Endothelial cell of umbilical vein (primary cell): ENCODE measurements around the gene BLOC1S1. TPM values are rescaled to one million over a fixed set of nuclear protein-coding genes. Genes with fewer than 3 reads are reported as not detected.

Experiments
- BruUV-seq: library from RNA; stranded (reverse); fragments of 400-500 nt; replicated peaks from 2 replicates; lab custom pipeline; 2021; lab: Mats Ljungman, UMichigan
- CTCF ChIA-PET: fragments of 300-600, 350-600 bp; sonication (Branson Sonifier 250); formaldehyde crosslinking; loops from one replicate; lab custom pipeline; 2021; ENCODE audit warnings: antibody characterized with exemption, inconsistent platforms; lab: Charles Lee
- POLR2A ChIA-PET: fragments of 300-600, 350-600 bp; sonication (Branson Sonifier 250); formaldehyde crosslinking; loops from one replicate; lab custom pipeline; 2021; ENCODE audit warnings: antibody characterized with exemption, inconsistent platforms; lab: Charles Lee
- DNase-seq: peaks from one replicate; pipeline ENCODE4 v3.0.0-alpha.2; 2011; ENCODE audit warnings: low read depth, low spot score
- FAIRE-seq: peaks from 2 replicates; lab custom pipeline; 2011; peaks lifted over from hg19 to GRCh38; lab: Jason Lieb, UNC
- H2AFZ ChIP-seq: 2 replicates; pipeline ENCODE4 v1.6.0; 2012; ENCODE audit warnings: low read depth, low read length, control low read depth, inconsistent platforms
- H3K27ac ChIP-seq: 2 replicates; pipeline ENCODE4 v1.5.1; 2011; ENCODE audit warnings: low read depth, mild to moderate bottlenecking, control low read depth, low read length, moderate library complexity; ENCODE audit not compliant: insufficient read depth
- H3K27me3 ChIP-seq, 2 experiments: 2 replicates each; pipeline versions ENCODE4 v1.6.0 to v1.6.1; 2011; ENCODE audit warnings: low read length in 2 of 2, mixed read lengths in 1 of 2; ENCODE audit not compliant: control insufficient read depth in 2 of 2, insufficient read depth in 2 of 2
- H3K36me3 ChIP-seq, 2 experiments: 2 replicates in 1 of 2; 3 replicates in 1 of 2; pipeline ENCODE4 v1.5.1; 2011; ENCODE audit warnings: low read length in 2 of 2, mild to moderate bottlenecking in 1 of 2, moderate library complexity in 1 of 2; ENCODE audit not compliant: control insufficient read depth in 2 of 2, insufficient read depth in 2 of 2; ENCODE audit errors: extremely low read depth in 1 of 2
- H3K4me1 ChIP-seq: 3 replicates; pipeline ENCODE4 v1.5.1; 2011; ENCODE audit warnings: mild to moderate bottlenecking, low read length; ENCODE audit not compliant: control insufficient read depth, insufficient read depth; ENCODE audit errors: extremely low read depth
- H3K4me2 ChIP-seq: 2 replicates; pipeline ENCODE4 v1.6.1; 2011; ENCODE audit warnings: low read length, control low read depth, mixed read lengths; ENCODE audit not compliant: insufficient read depth
- H3K4me3 ChIP-seq, 3 experiments: fragments of 200-600 bp in 1 of 3; sonication (generic), shearing (Covaris generic) in 1 of 3; replicated peaks in 1 of 3; 2 replicates each; pipeline ENCODE4 v1.5.1; 2011 to 2016; ENCODE audit warnings: control low read depth in 3 of 3, low read length in 3 of 3, mild to moderate bottlenecking in 2 of 3, inconsistent platforms in 1 of 3, low read depth in 1 of 3, moderate library complexity in 1 of 3; ENCODE audit not compliant: insufficient read depth in 1 of 3
- H3K79me2 ChIP-seq: 2 replicates; pipeline ENCODE4 v1.6.0; 2012; ENCODE audit warnings: low read length, inconsistent platforms; ENCODE audit not compliant: control insufficient read depth, insufficient read depth
- H3K9ac ChIP-seq: replicated peaks from 2 replicates; pipeline ENCODE3; 2011; ENCODE audit warnings: low read length, control low read depth; ENCODE audit not compliant: insufficient read depth; ENCODE audit errors: extremely low read depth
- H3K9me1 ChIP-seq: replicated peaks from 3 replicates; pipeline ENCODE4 v1.6.0; 2011; ENCODE audit warnings: mild to moderate bottlenecking, low read length; ENCODE audit not compliant: control insufficient read depth, insufficient read depth; ENCODE audit errors: extremely low read depth
- H3K9me3 ChIP-seq: replicated peaks from 2 replicates; pipeline ENCODE4 v1.5.1; 2012; ENCODE audit warnings: low read length, inconsistent platforms; ENCODE audit not compliant: control insufficient read depth, insufficient read depth
- H4K20me1 ChIP-seq: replicated peaks from 2 replicates; pipeline ENCODE3; 2011; ENCODE audit warnings: mild to moderate bottlenecking, low read length; ENCODE audit not compliant: control insufficient read depth, insufficient read depth; ENCODE audit errors: extremely low read depth
- EZH2 ChIP-seq: IDR thresholded peaks from 2 replicates; pipeline ENCODE4 v1.6.1; 2012; ENCODE audit warnings: borderline replicate concordance, low read depth, mild to moderate bottlenecking, moderate library complexity, low read length, inconsistent platforms; ENCODE audit not compliant: severe bottlenecking
- FOS ChIP-seq: IDR thresholded peaks from 2 replicates; pipeline ENCODE4 v1.6.1; 2011; ENCODE audit warnings: mild to moderate bottlenecking, low read length, moderate library complexity, borderline replicate concordance; ENCODE audit not compliant: insufficient read depth
- GATA2 ChIP-seq: IDR thresholded peaks from 2 replicates; pipeline ENCODE4 v1.7.0; 2011; ENCODE audit warnings: low read depth, mild to moderate bottlenecking, moderate library complexity, mixed read lengths, low read length; ENCODE audit not compliant: insufficient read length, insufficient read depth
- JUN ChIP-seq: IDR thresholded peaks from 2 replicates; pipeline ENCODE4 v1.6.1; 2011; ENCODE audit warnings: borderline replicate concordance, low read depth; ENCODE audit not compliant: insufficient read length, insufficient read depth
- MYC ChIP-seq: IDR thresholded peaks from one replicate; pipeline ENCODE4 v1.6.1; 2011; ENCODE audit warnings: mild to moderate bottlenecking, low read depth, low read length
- POLR2AphosphoS5 ChIP-seq: IDR thresholded peaks from 2 replicates; pipeline ENCODE4 v1.6.1; 2012; ENCODE audit warnings: low read depth, mild to moderate bottlenecking, control low read depth, low read length, moderate library complexity; ENCODE audit not compliant: insufficient read depth
- dilution Hi-C: fragments of 300-500 bp; cut with MboI; formaldehyde crosslinking; loops from one replicate; pipeline ENCODE4 v1.15.0; 2019; ENCODE audit warnings: low sequenced_read_pairs; ENCODE audit not compliant: extremely low pct_ligation_motif_present
- intact Hi-C: fragments of 100-400 bp; cut with micrococcal nuclease; formaldehyde crosslinking; loops from one replicate; pipeline ENCODE4 v1.10.0; 2022
- polyA plus RNA-seq, 4 experiments: library from polyadenylated mRNA; depleted of rRNA in 3 of 4; stranded (reverse) in 3 of 4; unstranded in 1 of 4; fragments of >200 nt; gene quantifications; 2 replicates each; pipeline versions ENCODE4 v1.2.1 to v1.2.3, GENCODE V29; 2011 to 2012; ENCODE audit warnings: missing spikeins in 1 of 4
- small RNA-seq: library from RNA; depleted of rRNA; stranded (forward); fragments of <200 nt; gene quantifications from one replicate; pipeline ENCODE3, GENCODE V24; 2012; ENCODE audit warnings: low replicate concordance, low read depth; ENCODE audit not compliant: insufficient read depth, insufficient read length
- total RNA-seq: library from RNA; stranded (reverse); gene quantifications from 2 replicates; pipeline ENCODE4 v1.2.3, GENCODE V29; 2021
- TF ChIP-seq, protein P1 (sequence below): IDR thresholded peaks from 2 replicates; pipeline ENCODE4 v1.6.1; 2011; ENCODE audit not compliant: insufficient read depth, insufficient read length
- TF ChIP-seq, protein P2 (sequence below), 2 donors: IDR thresholded peaks; 1 replicate in 1 of 2; 2 replicates in 1 of 2; pipeline ENCODE4 v1.5.1; 2011; ENCODE audit warnings: low read length in 2 of 2, mild to moderate bottlenecking in 2 of 2, moderate library complexity in 2 of 2, control low read depth in 1 of 2, inconsistent platforms in 1 of 2, low read depth in 1 of 2; ENCODE audit not compliant: insufficient read depth in 1 of 2; ENCODE audit errors: extremely low read depth in 1 of 2

Gene BLOC1S1
- total and polyA plus RNA-seq, 2 donors (not counting 3 experiments of a cell fraction or from before 2014, with no cell fraction given) = 84.1 to 192 TPM

DNA sequence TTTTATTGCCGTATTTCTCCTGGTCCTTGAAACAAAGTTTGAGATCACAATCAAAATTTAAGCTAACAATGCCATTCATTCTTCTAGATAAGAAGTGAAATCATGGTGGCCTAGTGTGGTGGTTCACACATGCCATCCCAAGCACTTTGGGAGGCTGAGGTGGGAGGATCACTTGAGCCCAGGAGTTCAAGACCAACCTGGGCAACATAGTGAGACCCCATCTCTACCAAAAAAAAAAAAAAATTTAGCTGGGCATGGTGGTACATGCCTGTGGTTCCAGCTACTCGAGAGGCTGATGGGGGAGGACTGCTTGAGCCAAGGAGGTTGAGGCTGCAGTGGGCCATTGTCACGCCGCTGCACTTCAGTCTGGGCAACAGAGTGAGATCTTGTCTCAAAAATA, 51.3 kb downstream of the BLOC1S1 start:
- Histone ChIP-seq H3K27ac (no peak overlapping the region), H4K20me1 (no peaks in the 10 kb centered on the region), H3K4me2 (no peak overlapping the region), H2AFZ (no peak overlapping the region), H3K27me3 (no peaks in the 10 kb centered on the region), H3K79me2 (peaks cover 11% of the 10 kb centered on the region), H3K9me3 (no peaks in the 10 kb centered on the region), H3K9me1 (no peaks in the 10 kb centered on the region), H3K9ac (no peak overlapping the region), H3K4me3 (no peak overlapping the region), H3K36me3 (peaks cover 4 to 18% of the 10 kb centered on the region in 2 experiments), H3K4me1 (no peaks in the 10 kb centered on the region)
- DNase-seq (no peak), FAIRE-seq (no peak)
- POLR2A ChIA-PET = no interaction called here
- dilution Hi-C loops = no loop called here
- BruUV-seq = no TSS peak
- no peak for TF ChIP-seq MYC
- TF ChIP-seq POLR2AphosphoS5 = no peak
- TF ChIP-seq FOS = no peak
- TF ChIP-seq, protein P1, sequence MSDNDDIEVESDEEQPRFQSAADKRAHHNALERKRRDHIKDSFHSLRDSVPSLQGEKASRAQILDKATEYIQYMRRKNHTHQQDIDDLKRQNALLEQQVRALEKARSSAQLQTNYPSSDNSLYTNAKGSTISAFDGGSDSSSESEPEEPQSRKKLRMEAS = no peak
- no peak for TF ChIP-seq JUN
- no peak for TF ChIP-seq EZH2
- no peak for TF ChIP-seq GATA2
- TF ChIP-seq, protein P2, sequence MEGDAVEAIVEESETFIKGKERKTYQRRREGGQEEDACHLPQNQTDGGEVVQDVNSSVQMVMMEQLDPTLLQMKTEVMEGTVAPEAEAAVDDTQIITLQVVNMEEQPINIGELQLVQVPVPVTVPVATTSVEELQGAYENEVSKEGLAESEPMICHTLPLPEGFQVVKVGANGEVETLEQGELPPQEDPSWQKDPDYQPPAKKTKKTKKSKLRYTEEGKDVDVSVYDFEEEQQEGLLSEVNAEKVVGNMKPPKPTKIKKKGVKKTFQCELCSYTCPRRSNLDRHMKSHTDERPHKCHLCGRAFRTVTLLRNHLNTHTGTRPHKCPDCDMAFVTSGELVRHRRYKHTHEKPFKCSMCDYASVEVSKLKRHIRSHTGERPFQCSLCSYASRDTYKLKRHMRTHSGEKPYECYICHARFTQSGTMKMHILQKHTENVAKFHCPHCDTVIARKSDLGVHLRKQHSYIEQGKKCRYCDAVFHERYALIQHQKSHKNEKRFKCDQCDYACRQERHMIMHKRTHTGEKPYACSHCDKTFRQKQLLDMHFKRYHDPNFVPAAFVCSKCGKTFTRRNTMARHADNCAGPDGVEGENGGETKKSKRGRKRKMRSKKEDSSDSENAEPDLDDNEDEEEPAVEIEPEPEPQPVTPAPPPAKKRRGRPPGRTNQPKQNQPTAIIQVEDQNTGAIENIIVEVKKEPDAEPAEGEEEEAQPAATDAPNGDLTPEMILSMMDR (IDR thresholded peaks at IDR 0.05; ENCODE audit: extremely low read depth in 1 of 2, insufficient read depth in 1 of 2, low read depth in 1 of 2, low read length in 2 of 2) = no peak
- CTCF ChIA-PET = interaction anchor here (0.6 kb wide), 1 partner anchor 23 kb away, joined by 4 read pairs; no protein-coding TSS in a partner anchor
- intact Hi-C loops = no loop called here

Small RNA genes within 50 kb of the gene (small RNA-seq; reads per million reads assigned to genes)
- not detected for gene AC009779.1
- not detected for gene RF00017

Other genes starting within 250 kb of the BLOC1S1 start
- gene OR6C70, start 245.9 kb upstream of the BLOC1S1 start, total RNA-seq = not detected in 2 replicates
- gene OR6C70, start 245.9 kb upstream of the BLOC1S1 start, polyA plus RNA-seq = not detected in 2 replicates
- gene OR6C68, start 223.7 kb upstream of the BLOC1S1 start, total RNA-seq = not detected in 2 replicates
- not detected in 2 replicates for gene OR6C68, start 223.7 kb upstream of the BLOC1S1 start, polyA plus RNA-seq
- gene OR6C4, start 166.4 kb upstream of the BLOC1S1 start, total RNA-seq = not detected in 2 replicates
- gene OR6C4, start 166.4 kb upstream of the BLOC1S1 start, polyA plus RNA-seq = not detected in 2 replicates
- not detected in 2 replicates for gene OR2AP1, start 143.6 kb upstream of the BLOC1S1 start, total RNA-seq
- not detected in 2 replicates for gene OR2AP1, start 143.6 kb upstream of the BLOC1S1 start, polyA plus RNA-seq
- gene OR10P1, start 79.2 kb upstream of the BLOC1S1 start, total RNA-seq = not detected in 2 replicates
- not detected in 2 replicates for gene OR10P1, start 79.2 kb upstream of the BLOC1S1 start, polyA plus RNA-seq
- gene ITGA7, start 8.1 kb upstream of the BLOC1S1 start, total RNA-seq = 0.84 and 1.0 TPM in 2 replicates
- 0.41 and 0.67 TPM in 2 replicates for gene ITGA7, start 8.1 kb upstream of the BLOC1S1 start, polyA plus RNA-seq
- gene RDH5, start 4.3 kb downstream of the BLOC1S1 start, total RNA-seq = 2.7 and 6.1 TPM in 2 replicates
- 3.5 and 3.7 TPM in 2 replicates for gene RDH5, start 4.3 kb downstream of the BLOC1S1 start, polyA plus RNA-seq
- 1,054 and 1,063 TPM in 2 replicates for gene CD63, start 13.0 kb downstream of the BLOC1S1 start, total RNA-seq
- gene CD63, start 13.0 kb downstream of the BLOC1S1 start, polyA plus RNA-seq = 1,429 and 1,536 TPM in 2 replicates
- gene GDF11, start 27.1 kb downstream of the BLOC1S1 start, total RNA-seq = 18.7 and 19.8 TPM in 2 replicates
- gene GDF11, start 27.1 kb downstream of the BLOC1S1 start, polyA plus RNA-seq = 10.0 and 11.6 TPM in 2 replicates
- gene SARNP, start 101.7 kb downstream of the BLOC1S1 start, total RNA-seq = 88.1 and 101 TPM in 2 replicates
- gene SARNP, start 101.7 kb downstream of the BLOC1S1 start, polyA plus RNA-seq = 101 and 108 TPM in 2 replicates
- 55.0 and 57.8 TPM in 2 replicates for gene ORMDL2, start 102.0 kb downstream of the BLOC1S1 start, total RNA-seq
- 70.4 and 111 TPM in 2 replicates for gene ORMDL2, start 102.0 kb downstream of the BLOC1S1 start, polyA plus RNA-seq
- 29.7 and 33.3 TPM in 2 replicates for gene DNAJC14, start 113.5 kb downstream of the BLOC1S1 start, total RNA-seq
- gene DNAJC14, start 113.5 kb downstream of the BLOC1S1 start, polyA plus RNA-seq = 15.7 and 16.0 TPM in 2 replicates
- 0.31 and 0.78 TPM in 2 replicates for gene MMP19, start 126.9 kb downstream of the BLOC1S1 start, total RNA-seq
- 1.6 and 2.0 TPM in 2 replicates for gene MMP19, start 126.9 kb downstream of the BLOC1S1 start, polyA plus RNA-seq
- 23.5 and 24.9 TPM in 2 replicates for gene PYM1, start 211.8 kb downstream of the BLOC1S1 start, total RNA-seq
- 16.8 and 18.7 TPM in 2 replicates for gene PYM1, start 211.8 kb downstream of the BLOC1S1 start, polyA plus RNA-seq
- gene DGKA, start 215.1 kb downstream of the BLOC1S1 start, total RNA-seq = 49.8 and 64.3 TPM in 2 replicates
- 48.6 and 53.2 TPM in 2 replicates for gene DGKA, start 215.1 kb downstream of the BLOC1S1 start, polyA plus RNA-seq
- gene PMEL, start 250.0 kb downstream of the BLOC1S1 start, total RNA-seq = 0.42 and 0.51 TPM in 2 replicates
- gene PMEL, start 250.0 kb downstream of the BLOC1S1 start, polyA plus RNA-seq = 0.99 and 2.0 TPM in 2 replicates